ENCODE data around the gene PLCXD1. TPM values are rescaled to one million over a fixed set of nuclear protein-coding genes. Genes with fewer than 3 reads are reported as not detected.
"Not testable (repeated sequence)": the region's sequence is repeated elsewhere in the genome, so short reads cannot be mapped to it uniquely, and the experiment has no call there.

Gene PLCXD1
- polyA plus RNA-seq, 2 of the 4 experiments (the other 2 are of a cell fraction): 64.6 to 67.9 TPM

GRCh38 chrX:305781-306613 is 24.8 kb downstream of the PLCXD1 start:
- ATAC-seq; DNase-seq (ENCODE audit: low read depth in 1 of 2, low spot score in 1 of 2); H3K4me3 ChIP-seq; H3K4me1 ChIP-seq; CTCF ChIA-PET; H3K9me3 ChIP-seq; H3K27ac ChIP-seq; POLR2A ChIA-PET; H3K4me2 ChIP-seq: not testable (repeated sequence)
- TF ChIP-seq CHD4 (IDR thresholded peaks at IDR 0.05; ENCODE audit: borderline replicate concordance): peak; percentile 80
- TF ChIP-seq KDM1A (IDR thresholded peaks at IDR 0.05; ENCODE audit: low read depth): peak; percentile 83
- TF ChIP-seq ZFP36 (IDR thresholded peaks at IDR 0.05; ENCODE audit: borderline replicate concordance, partially characterized antibody): peak; percentile 46
- TF ChIP-seq MAFK (IDR thresholded peaks at IDR 0.05; ENCODE audit: partially characterized antibody): peak; percentile 40
- FAIRE-seq: peak; percentile 39
- WGBS (ENCODE audit: missing lambda C conversion rate): 92% methylated on average over 12 of the region's 12 CpGs

GRCh38 chrX:306614-307251 is 25.6 kb downstream of the PLCXD1 start:
- H3K4me3 ChIP-seq; CTCF ChIA-PET; FAIRE-seq; DNase-seq (ENCODE audit: low read depth in 1 of 2, low spot score in 1 of 2); H3K9me3 ChIP-seq; H3K27ac ChIP-seq; ATAC-seq; POLR2A ChIA-PET; H3K4me1 ChIP-seq; H3K4me2 ChIP-seq: not testable (repeated sequence)
- TF ChIP-seq HDAC2 (IDR thresholded peaks at IDR 0.05) (peak; percentile 18; the same call in 1 of the 2 replicates), CHD4 (IDR thresholded peaks at IDR 0.05; ENCODE audit: borderline replicate concordance) (peak; percentile 83)
- WGBS (ENCODE audit: missing lambda C conversion rate): 96% methylated on average over 3 of the region's 3 CpGs

- 96% methylated on average over 57 of the region's 58 CpGs for WGBS (ENCODE audit: missing lambda C conversion rate)
Measured at GRCh38 chrX:307261-308111, 26.3 kb downstream of the PLCXD1 start.

GRCh38 chrX:308821-309520 is 27.8 kb downstream of the PLCXD1 start:
- Histone ChIP-seq H3K27ac (no peak overlapping the region), H3K4me3 (no peak overlapping the region), H3K4me1 (no peaks in the 10 kb centered on the region), H3K9me3 (no peaks in the 10 kb centered on the region), H3K4me2 (no peak overlapping the region)
- FAIRE-seq: no peak
- ATAC-seq: no peak
- ChIA-PET CTCF (no interaction called here), POLR2A (no interaction called here)
- no peak for DNase-seq (ENCODE audit: low read depth in 1 of 2, low spot score in 1 of 2)
- 94% methylated on average over 30 of the region's 30 CpGs for WGBS (ENCODE audit: missing lambda C conversion rate)
- TF ChIP-seq POLR2A (IDR thresholded peaks at IDR 0.05; ENCODE audit: low read length) (no peak), EHF (CRISPR knock-in tag; IDR thresholded peaks at IDR 0.05) (no peak), NFE2L2 (conservative IDR thresholded peaks at IDR 0.05; ENCODE audit: low read length) (no peak), RCOR1 (IDR thresholded peaks at IDR 0.05; ENCODE audit: low read depth, low read length) (no peak), KDM1A (IDR thresholded peaks at IDR 0.05; ENCODE audit: low read depth) (no peak), RNF2 (IDR thresholded peaks at IDR 0.05; ENCODE audit: borderline replicate concordance, low read depth) (no peak), HDAC2 (IDR thresholded peaks at IDR 0.05) (no peak), HOXB13 (CRISPR knock-in tag; IDR thresholded peaks at IDR 0.05; ENCODE audit: low read depth) (no peak), NPAS2 (CRISPR knock-in tag; IDR thresholded peaks at IDR 0.05; ENCODE audit: borderline replicate concordance) (no peak), CHD4 (IDR thresholded peaks at IDR 0.05; ENCODE audit: borderline replicate concordance) (no peak), KDM5A (IDR thresholded peaks at IDR 0.05) (no peak), MYC (IDR thresholded peaks at IDR 0.05; ENCODE audit: borderline replicate concordance, low read length) (no peak), POLR2AphosphoS2 (conservative IDR thresholded peaks at IDR 0.05; ENCODE audit: low read length) (no peak), USF2 (IDR thresholded peaks at IDR 0.05) (no peak), ZC3H11A (IDR thresholded peaks at IDR 0.05) (no peak), GATA3 (IDR thresholded peaks at IDR 0.05; ENCODE audit: borderline replicate concordance) (no peak), CEBPB (IDR thresholded peaks at IDR 0.05) (no peak), ESRRA (IDR thresholded peaks at IDR 0.05; ENCODE audit: borderline replicate concordance, low read length) (no peak), EHMT2 (IDR thresholded peaks at IDR 0.05; ENCODE audit: low read depth) (no peak), HEYL (CRISPR knock-in tag; IDR thresholded peaks at IDR 0.05) (no peak)

More at GRCh38 chrX:307261-308111, 26.3 kb downstream of the PLCXD1 start:
- no peak overlapping the region for H3K27ac ChIP-seq
- ATAC-seq (no peak), FAIRE-seq (no peak), DNase-seq (ENCODE audit: low read depth in 1 of 2, low spot score in 1 of 2) (no peak)
- no peak overlapping the region for H3K4me3 ChIP-seq
- H3K4me2 ChIP-seq: no peak overlapping the region
- H3K4me1 ChIP-seq: no peaks in the 10 kb centered on the region
- CTCF ChIA-PET: no interaction called here
- no peak for TF ChIP-seq CHD4 (IDR thresholded peaks at IDR 0.05; ENCODE audit: borderline replicate concordance)
- POLR2A ChIA-PET: no interaction called here
- H3K9me3 ChIP-seq: no peaks in the 10 kb centered on the region

All from A549 (cell line).